GM19395 (cell line): ENCODE measurements around the gene SLC6A17.

Experiments used
- ATAC-seq: cut with Tn5 transposase; IDR thresholded peaks from one replicate; pipeline ENCODE4 v1.9.1; 2021; ENCODE audit warnings: mild to moderate bottlenecking, moderate library complexity; ENCODE audit not compliant: unreplicated experiment

The SLC6A17 gene

DNA sequence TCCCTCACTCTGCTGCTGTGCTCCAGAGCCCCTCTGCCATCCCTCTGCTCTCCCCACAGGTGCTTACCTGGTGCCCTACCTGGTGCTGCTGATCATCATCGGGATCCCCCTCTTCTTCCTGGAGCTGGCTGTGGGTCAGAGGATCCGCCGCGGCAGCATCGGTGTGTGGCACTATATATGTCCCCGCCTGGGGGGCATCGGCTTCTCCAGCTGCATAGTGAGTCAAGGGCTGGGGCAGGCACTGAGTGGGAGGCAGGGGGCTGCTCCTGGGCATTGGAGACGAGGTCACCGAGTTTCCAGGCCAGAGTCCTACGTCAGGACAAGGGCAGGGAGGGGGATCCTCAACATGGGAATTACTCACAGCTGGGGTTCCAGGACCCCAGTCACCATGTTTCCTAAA, 21.7 kb downstream of the SLC6A17 start:
- ATAC-seq = no peak

DNA sequence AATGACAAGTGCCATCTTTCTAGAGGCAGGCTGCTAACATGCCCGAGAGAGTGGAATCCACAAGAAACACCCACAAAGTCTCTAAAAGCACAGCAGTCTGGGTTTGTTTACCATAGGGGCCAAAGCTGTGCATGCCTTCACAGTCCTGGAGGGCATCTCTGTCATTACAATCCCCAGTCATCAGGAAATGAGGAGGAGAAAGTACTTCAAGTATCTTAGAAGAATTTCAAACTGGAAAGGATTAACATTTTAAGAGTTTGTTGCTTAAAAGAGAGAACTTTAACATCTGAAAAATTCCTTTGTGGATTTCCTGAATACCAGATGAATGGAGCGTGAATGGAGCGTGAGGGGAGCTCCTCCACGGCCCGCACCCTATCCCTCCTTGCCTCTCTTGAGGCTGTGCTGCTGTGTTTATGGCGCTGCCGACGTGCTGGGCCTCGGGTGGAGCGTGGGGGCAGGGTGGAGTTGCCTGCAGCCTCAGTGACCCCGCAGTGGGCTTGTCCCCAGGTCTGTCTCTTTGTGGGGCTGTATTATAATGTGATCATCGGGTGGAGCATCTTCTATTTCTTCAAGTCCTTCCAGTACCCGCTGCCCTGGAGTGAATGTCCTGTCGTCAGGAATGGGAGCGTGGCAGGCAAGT, 23.3 kb downstream of the SLC6A17 start:
- no peak for ATAC-seq

DNA sequence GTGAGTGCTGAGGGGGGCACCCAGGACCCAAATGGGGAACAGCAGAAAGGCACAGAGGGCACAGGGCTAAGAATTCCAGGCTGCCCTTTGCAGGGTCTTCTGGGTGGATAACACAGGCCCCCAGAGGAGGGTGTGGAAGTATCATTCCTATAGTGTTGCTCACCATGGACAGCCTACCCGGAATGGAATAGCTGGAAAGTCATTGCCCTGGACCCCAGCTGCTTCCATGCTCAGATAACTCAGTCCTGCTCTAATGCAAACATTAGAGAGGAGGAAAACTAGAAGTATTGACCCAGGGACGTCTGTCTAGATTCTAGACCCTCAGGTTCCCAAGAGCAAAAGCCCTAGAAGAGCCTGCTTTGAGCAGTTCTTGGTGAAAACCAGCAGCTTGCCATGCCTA, 24.7 kb downstream of the SLC6A17 start:
- ATAC-seq = no peak

DNA sequence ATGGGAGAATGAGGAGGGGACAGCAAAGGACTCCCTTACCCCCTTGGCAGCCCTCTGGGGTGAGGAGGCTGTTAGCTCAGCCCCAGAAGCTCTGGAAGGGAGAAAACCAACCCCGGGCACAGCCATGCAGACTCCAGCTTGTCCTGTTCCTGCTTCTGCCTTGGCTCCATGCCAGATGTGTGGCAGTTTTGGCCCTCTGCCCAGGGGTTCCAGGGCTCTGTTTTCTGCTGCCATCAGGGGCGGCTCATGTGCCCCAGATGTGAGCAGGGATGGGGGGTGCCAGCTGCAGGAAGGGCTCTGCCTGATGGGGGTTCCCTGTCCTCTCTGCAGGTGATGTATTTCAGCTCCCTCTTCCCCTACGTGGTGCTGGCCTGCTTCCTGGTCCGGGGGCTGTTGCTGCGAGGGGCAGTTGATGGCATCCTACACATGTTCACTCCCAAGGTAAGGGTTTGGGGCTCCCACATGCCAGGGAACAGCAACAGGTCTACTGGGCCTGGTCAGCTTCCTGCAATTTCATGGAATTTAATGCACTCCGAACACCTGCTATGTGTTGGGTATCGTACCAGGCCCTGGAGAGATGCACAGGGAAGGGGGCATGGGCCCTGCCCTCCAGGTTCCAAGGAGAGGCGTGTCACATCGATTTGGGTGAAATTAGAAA, 26.1 kb downstream of the SLC6A17 start:
- ATAC-seq = no peak

DNA sequence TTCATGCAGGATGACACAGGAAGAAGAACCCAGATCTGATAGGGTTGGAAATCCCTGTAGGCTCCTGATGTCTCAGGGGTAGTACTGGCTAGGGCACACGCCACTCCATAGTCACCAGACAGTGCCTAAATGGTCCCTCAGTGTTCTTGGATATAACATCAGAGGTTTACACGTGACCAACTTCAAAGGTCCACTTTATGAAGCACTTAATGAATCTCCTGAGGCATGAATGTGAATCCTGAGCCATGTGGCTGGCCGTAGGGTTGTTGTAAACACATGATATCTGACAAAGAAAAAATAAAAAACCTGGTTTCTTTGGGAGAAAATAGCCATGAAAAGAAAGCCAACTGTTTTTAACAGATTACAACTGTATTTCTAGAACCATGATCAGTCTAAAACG, 27.5 kb downstream of the SLC6A17 start:
- ATAC-seq = no peak

DNA sequence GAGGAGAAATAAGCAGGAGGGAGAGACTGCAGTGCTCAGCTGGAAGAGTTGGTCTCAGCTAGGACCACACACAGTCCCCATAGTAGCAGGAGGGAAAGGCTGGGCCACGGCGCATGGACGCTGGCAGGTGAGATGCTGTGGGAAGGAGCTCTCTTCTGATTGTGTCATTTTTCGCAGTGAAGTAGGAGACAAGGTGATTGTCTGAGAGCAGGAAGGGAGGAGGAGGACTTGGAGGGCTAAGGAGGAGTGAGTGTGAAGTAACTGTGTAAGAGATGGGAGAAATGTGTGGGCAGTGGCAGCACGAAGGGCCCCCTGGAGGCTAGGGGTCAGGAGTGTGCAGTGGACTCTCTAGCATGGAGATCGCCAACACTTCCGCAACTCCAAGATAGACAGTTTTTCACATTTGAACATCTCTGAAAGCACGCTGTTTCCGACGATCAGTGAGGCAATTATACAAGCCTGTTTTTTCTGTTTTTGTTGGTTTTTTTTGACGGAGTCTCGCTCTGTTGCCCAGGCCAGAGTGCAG, 33.4 kb downstream of the SLC6A17 start:
- ATAC-seq = no peak

DNA sequence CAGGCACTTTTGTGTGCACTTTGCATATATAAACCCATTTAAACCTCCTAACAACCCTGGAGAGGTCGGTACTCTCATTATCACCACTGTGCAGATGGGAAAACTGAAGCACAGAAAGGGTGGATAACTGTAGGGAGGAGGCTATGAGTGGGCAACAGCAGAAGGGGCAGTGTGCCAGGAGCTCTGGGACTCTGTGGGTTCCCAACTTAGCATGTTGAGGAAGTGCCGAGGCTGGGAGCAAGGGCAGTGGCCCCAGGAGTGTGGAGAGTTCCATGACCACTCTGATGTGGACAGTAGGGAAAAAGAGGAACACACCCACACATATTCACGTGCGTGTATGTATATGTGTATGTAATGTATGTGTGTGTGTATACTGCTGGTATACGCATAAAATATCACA, 34.2 kb downstream of the SLC6A17 start:
- ATAC-seq = no peak

DNA sequence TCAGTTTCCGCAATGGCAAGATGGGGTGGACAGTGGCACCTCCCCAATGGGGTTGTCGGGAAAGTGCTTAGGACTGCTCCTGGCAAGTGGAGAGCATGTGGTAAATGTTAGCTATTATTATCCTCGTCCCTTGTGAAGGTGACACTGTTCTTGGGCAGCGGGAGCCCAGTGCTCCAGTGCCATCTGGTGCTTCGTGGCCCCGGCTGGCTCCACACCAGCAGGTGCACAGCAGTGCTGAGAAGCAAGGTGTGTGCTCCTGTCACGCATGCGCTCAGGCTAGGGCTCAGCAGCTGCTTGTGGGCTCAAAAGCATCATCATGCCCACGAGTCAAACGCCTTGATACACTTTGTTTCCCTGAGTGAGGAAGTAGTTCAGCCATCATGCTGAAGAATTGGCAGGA, 34.9 kb downstream of the SLC6A17 start:
- no peak for ATAC-seq

DNA sequence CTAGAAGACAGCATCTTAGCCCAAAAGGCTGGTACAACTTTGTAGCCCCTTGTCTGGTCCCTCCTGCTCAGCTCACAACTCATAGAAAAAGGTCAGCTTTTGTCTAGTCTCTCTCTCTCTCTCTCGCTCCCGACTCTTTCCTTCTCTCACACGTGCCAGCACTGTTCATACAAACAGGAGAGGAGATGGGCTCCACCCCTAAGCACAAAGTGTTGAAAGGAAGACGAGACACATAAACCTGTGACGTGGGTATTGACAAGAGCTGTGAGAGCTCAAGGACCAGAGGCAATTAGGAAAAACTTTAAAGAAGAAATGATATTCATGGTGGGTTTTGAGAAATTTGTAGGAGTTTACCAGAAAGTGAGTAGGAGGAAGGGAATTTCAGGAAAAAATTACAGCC, 36.3 kb downstream of the SLC6A17 start:
- no peak for ATAC-seq

DNA sequence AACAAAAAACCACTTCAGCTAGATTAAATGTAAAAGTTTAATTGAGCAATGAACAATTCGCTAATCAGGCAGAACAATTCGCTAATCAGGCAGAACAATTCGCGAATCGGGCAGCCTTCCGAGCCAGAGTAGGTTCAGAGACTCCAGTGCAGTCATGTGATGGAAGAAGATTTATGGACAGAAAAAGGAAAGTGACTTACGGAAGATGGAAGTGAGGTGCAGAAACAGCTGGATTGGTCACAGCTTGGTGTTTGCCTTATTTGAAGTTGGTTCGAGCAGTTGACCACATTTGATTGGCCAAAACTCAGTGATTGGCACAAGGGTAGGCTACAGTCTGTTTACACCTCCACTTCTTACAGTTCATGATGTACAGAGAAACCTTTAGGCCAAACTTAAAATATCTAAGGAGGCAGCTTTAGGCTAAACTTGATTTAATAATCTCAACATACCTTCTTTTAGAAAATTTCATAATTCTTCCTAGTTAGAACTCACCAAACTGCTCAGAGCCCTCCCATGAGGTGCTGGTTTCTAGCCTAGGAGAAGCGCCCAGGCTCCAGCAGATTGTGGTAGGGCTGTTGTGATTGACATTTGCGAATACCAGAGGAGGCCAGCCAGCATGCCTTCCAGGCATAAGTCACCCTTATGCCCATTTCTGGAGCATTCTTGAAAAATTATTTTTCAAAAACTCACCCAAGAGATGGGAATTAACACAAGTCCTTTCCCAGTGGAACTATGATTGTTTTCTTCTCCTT, 37.0 kb downstream of the SLC6A17 start:
- ATAC-seq = no peak

DNA sequence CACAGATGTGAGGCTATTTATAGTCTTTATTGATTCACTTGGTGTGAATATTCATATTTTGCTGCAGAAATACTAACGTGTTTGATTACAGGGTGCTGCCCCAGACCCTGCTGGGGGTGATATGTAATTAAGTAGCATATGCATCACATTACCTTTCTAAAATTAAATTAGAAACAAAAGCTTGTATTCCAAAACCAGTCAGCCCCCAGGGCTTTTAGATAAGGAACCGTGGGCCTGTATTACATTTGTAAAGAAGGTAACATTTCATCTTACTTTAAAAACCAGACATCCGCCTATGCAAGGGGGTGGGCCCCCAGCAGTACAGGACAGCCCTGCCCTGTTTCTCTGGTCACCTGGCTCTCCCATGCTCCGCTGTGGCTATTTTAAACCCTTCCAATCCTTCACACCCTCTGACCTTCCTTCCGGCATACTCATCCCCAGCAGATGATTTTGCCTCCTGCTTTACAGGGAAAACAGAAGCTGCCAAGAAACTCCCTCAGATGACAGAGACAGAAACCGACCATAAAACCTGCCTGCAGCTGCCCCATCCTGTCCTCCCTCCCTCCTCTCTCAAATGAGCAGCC, 37.8 kb downstream of the SLC6A17 start:
- no peak for ATAC-seq

DNA sequence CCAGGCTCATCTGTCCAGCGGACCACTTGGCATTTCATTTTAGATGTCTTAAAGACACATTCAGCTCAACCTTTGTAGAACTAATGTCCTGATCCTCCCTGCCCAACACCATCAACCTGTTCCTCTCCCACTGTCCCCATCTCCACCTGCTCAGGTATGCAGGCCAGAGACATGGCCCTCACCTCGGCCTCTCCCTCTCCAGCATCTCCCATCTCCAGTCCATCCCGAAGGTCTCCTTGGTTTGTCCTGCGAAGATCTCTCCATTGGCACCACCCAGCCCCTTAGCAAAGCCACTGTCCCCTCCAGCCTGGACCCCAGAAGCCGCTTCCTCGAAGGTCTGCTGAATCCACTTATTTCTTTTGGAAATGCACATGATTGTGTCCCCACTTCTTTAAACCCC, 38.9 kb downstream of the SLC6A17 start:
- no peak for ATAC-seq

DNA sequence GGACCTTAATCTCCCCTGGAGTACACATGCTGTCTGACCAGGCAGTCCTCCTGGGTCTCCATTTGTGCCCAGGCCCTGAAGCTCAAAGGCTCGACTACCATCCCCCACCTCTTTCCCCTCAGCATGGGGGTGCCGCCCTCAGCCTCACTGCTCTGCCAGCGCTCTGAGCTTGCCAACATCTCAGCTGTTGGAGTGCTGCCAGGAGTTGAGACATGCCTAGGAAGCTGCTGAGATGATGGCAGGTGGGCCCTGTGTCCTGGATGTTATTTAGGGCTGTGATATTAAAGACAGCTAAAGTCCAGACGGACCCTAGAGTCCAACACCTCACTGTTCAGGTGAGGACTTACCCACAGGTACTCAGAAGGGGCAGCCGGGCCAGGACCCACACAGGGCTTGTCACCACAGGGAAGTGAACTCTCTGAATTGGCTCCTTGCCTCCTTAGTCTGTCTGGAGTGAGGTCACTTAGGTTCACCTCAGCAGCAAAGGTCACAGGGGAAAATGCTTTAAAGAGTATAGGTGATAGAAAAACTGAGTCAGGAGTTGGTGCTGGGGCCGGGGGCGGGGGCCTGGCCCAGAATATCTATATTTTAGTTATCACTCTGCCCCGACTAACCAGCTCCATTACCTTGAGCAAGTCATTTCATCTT, 40.1 kb downstream of the SLC6A17 start:
- ATAC-seq = no peak

DNA sequence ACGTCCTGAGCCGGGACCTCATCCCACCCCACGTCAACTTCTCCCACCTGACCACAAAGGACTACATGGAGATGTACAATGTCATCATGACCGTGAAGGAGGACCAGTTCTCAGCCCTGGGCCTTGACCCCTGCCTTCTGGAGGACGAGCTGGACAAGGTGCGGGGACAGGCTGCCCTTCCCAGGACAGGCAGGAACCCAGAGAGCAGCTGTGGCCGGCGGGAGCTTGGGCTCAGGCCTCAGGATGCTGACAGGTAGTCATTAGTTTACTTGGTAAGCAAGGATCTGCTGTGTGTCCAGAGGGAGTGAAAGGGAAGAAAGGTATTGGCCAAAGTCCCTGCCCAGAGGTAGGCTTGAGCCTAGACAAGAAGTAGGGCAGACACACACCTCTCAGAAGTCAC, 42.2 kb downstream of the SLC6A17 start:
- no peak for ATAC-seq

DNA sequence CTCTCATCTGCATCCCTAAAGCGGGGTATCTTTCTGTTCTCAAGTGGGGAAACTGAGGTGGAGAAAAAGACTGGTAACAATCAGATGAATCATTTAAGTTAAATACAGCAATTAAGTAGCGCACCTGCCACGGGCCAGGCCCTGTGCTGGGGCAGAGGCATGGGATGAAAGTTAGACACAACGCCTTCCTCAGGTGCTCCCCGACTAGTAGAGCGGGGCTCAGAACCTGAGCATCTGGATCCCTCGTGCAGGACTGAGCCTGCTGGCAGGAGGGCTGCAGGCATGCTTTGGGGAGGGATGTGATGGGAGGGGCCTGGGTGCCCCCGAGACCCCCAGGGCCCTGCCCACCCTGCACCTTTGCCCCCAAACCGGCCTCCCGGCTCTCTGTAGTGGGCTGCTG, 44.9 kb downstream of the SLC6A17 start:
- ATAC-seq = no peak

DNA sequence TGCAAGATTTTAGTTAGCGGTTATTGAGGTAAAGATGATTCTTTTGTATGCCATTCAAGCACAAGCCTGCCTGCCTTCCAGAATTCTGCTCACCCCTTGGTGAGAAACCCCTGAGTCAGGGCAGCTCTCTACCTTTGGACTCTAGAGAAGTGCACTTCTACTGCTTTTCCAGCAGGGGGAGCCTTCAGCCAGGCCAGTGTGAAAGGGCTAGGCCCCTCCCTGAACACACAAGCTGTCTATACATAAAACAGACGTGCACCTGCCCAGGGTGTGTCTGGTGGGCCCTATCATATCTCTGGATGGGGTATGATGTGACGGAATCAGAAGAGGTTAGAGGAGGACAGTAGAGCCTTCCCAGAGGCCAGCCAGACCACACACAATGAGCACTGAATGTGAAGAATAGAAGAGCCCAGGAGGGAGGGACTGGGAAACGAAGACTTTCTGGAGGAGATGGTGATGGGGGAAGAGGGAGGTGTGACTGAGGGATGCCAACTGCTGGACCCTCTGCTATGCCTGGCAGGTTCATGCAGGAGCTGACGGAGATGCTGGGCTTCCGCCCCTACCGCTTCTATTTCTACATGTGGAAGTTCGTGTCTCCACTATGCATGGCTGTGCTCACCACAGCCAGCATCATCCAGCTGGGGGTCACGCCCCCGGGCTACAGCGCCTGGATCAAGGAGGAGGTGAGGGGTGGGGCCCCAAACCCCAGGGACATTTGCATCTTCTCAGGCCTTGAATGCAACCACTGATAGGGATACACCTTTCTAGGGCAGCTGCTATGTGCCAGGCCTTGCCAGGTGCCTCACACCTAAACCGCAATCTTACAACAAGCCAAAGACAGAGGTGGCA, 46.8 kb downstream of the SLC6A17 start:
- peak; percentile 63 for ATAC-seq

DNA sequence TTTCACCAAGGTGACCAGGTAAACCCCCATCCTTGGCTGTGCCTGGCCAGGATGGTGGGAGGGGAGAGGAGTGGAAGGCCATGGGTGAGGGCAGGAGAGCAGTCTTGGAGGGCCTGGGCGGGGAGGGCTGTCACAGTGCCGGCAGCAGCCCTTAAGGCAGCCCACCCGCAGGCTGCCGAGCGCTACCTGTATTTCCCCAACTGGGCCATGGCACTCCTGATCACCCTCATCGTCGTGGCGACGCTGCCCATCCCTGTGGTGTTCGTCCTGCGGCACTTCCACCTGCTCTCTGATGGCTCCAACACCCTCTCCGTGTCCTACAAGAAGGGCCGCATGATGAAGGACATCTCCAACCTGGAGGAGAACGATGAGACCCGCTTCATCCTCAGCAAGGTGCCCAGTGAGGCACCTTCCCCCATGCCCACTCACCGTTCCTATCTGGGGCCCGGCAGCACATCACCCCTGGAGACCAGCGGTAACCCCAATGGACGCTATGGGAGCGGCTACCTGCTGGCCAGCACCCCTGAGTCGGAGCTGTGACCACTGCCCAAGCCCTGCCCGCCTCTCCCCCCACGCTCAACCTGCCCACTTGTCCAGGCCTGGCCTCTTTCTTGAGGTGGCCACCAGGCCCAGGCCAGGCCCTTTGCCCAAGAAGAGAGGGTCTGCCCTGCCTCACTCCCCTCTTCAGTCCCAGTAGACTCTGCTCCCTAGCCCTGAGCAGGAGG, 47.8 kb downstream of the SLC6A17 start:
- ATAC-seq = no peak

DNA sequence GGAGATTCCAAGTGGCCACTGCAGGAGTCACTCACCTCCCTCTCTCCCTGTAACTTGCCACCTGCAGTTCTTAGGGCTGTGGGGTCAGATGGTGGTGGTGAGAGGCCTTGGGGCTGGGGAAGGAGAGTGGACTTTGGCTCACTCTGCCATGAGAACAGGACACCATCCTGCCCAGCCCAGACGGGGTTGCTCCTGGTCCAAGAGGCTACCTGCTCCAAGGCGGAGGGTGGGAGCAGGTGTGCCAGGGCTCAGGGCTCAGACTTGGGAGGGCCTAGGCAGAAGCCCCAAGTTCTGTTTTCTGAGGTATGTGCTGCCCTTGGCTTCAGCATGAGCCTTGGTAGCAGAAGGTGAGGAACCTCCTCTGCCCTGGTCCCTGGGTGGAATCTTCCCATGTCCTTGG, 48.5 kb downstream of the SLC6A17 start:
- ATAC-seq = no peak

DNA sequence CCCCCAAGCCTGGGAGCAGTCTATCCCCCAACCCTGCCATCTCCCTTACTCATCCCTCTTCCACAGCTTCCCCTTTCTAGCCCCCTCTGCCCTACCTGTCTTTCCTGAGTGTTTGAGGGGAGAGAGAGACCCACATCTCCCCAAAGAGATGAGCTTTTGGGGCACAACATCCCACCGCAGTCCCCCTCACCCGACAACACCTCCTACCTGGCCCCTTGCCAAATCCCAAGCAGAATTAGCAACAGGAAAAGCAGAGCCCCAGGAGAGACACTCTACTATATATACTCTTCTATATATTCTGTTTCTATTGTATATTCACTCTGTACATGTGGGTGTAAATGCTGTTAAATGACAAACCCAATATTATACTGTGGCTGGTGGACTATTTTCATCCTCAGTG, 49.9 kb downstream of the SLC6A17 start:
- no peak for ATAC-seq

DNA sequence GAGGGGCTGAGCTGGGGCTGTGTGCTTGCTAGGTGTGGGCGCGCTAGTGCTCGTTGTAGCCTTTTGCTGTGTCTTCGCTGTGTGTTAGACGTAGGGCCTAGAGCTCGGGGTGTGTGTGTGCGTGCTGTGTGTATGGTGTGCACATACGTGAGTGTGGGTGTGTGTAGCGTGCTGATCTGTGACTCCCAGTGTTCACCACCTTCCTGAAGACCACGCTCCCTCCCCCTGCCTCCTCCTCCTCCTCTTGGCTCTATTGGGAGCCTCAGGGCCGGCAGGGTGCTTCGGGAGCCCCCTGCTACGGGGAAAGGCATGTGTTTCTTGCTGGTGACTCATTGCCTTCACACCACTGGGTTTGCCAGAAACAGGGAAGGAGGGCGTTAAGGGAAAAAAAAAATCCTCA, 50.4 kb downstream of the SLC6A17 start:
- no peak for ATAC-seq
